ENCODE data around the gene PATJ. TPM values are rescaled to one million over a fixed set of nuclear protein-coding genes. Genes with fewer than 3 reads are reported as not detected.

The PATJ gene
- total RNA-seq, 1 experiment from 2014 or later, result 48.8 TPM

GRCh38 chr1:61981870-61982660 is 239.8 kb downstream of the PATJ start:
- no peak for ATAC-seq
- no peak overlapping the region for H3K9ac ChIP-seq (ENCODE audit: low read length)

GRCh38 chr1:61983236-61983635 is 241.0 kb downstream of the PATJ start:
- Histone ChIP-seq H3K9ac (ENCODE audit: low read length) (no peak overlapping the region), H3K27ac (ENCODE audit: low read depth, low read length) (no peak overlapping the region), H3K4me1 (ENCODE audit: control insufficient read depth in 1 of 2, insufficient read depth in 2 of 2, low read length in 2 of 2) (no peaks in the 10 kb centered on the region), H3K4me3 (replicated peaks in 1 of 2; ENCODE audit: low read depth in 1 of 2, low read length in 2 of 2) (no peak overlapping the region), H3K4me2 (ENCODE audit: low read length) (no peak overlapping the region), H2AFZ (ENCODE audit: low read depth, low read length, poor library complexity, severe bottlenecking) (no peak overlapping the region), H3K36me3 (ENCODE audit: control insufficient read depth in 1 of 2, insufficient read depth in 2 of 2, low read length in 2 of 2) (no peaks in the 10 kb centered on the region), H3K27me3 (ENCODE audit: insufficient read depth, low read length) (no peaks in the 10 kb centered on the region), H4K20me1 (ENCODE audit: insufficient read depth) (no peaks in the 10 kb centered on the region), H3K9me3 (ENCODE audit: control insufficient read depth in 1 of 2, insufficient read depth in 1 of 2, low read depth in 1 of 2, low read length in 2 of 2) (no peaks in the 10 kb centered on the region), H3K9me2 (ENCODE audit: insufficient read depth) (no peaks in the 10 kb centered on the region), H3K79me2 (ENCODE audit: insufficient read depth, low read length) (no peaks in the 10 kb centered on the region)
- DNase-seq (ENCODE audit: low read depth, low spot score) (no peak), ATAC-seq (no peak)
- ChIA-PET RAD21 (ENCODE audit: low non-redundant PET in 1 of 2, low total read pairs in 2 of 2, uncharacterized antibody in 2 of 2, unreplicated experiment in 2 of 2) (no interaction called here), CTCF (no interaction called here), POLR2A (no interaction called here)
- intact Hi-C loops (cut with micrococcal nuclease), result no loop called here
- BruUV-seq (replicated peaks), result no TSS peak
- TF ChIP-seq ATF3 (IDR thresholded peaks at IDR 0.05) (no peak), REST (IDR thresholded peaks at IDR 0.05; ENCODE audit: low read depth) (no peak), ZFX (IDR thresholded peaks at IDR 0.05) (no peak), EZH2phosphoT487 (IDR thresholded peaks at IDR 0.05; ENCODE audit: borderline replicate concordance) (no peak), JUND (IDR thresholded peaks at IDR 0.05) (no peak), ZBTB33 (IDR thresholded peaks at IDR 0.05; ENCODE audit: extremely low read depth, insufficient replicate concordance, low read length) (no peak), MAX (IDR thresholded peaks at IDR 0.05) (no peak), POLR2A (IDR thresholded peaks at IDR 0.05; ENCODE audit: borderline replicate concordance, extremely low read depth, insufficient read depth, insufficient read length) (no peak), FOSL1 (IDR thresholded peaks at IDR 0.05; ENCODE audit: low read depth) (no peak), YY1 (IDR thresholded peaks at IDR 0.05; ENCODE audit: extremely low read depth, insufficient replicate concordance, low read depth, low read length) (no peak), TCF7L2 (IDR thresholded peaks at IDR 0.05; ENCODE audit: borderline replicate concordance, extremely low read depth, insufficient read depth, insufficient read length) (no peak), ELF1 (IDR thresholded peaks at IDR 0.05; ENCODE audit: borderline replicate concordance, low read depth) (no peak), CEBPB (IDR thresholded peaks at IDR 0.05; ENCODE audit: low read depth) (no peak), RAD21 (IDR thresholded peaks at IDR 0.05; ENCODE audit: low read depth) (no peak)

More at GRCh38 chr1:61981870-61982660, 239.8 kb downstream of the PATJ start:
- Histone ChIP-seq H2AFZ (ENCODE audit: low read depth, low read length, poor library complexity, severe bottlenecking) (no peak overlapping the region), H3K9me2 (ENCODE audit: insufficient read depth) (no peaks in the 10 kb centered on the region), H3K4me1 (ENCODE audit: control insufficient read depth in 1 of 2, insufficient read depth in 2 of 2, low read length in 2 of 2) (no peaks in the 10 kb centered on the region), H3K27ac (ENCODE audit: low read depth, low read length) (no peak overlapping the region), H3K79me2 (ENCODE audit: insufficient read depth, low read length) (no peaks in the 10 kb centered on the region), H3K27me3 (ENCODE audit: insufficient read depth, low read length) (no peaks in the 10 kb centered on the region), H3K4me3 (replicated peaks in 1 of 2; ENCODE audit: low read depth in 1 of 2, low read length in 2 of 2) (no peak overlapping the region), H3K36me3 (ENCODE audit: control insufficient read depth in 1 of 2, insufficient read depth in 2 of 2, low read length in 2 of 2) (no peaks in the 10 kb centered on the region), H4K20me1 (ENCODE audit: insufficient read depth) (no peaks in the 10 kb centered on the region), H3K4me2 (ENCODE audit: low read length) (no peak overlapping the region), H3K9me3 (ENCODE audit: control insufficient read depth in 1 of 2, insufficient read depth in 1 of 2, low read depth in 1 of 2, low read length in 2 of 2) (no peaks in the 10 kb centered on the region)
- CTCF ChIA-PET, result no interaction called here
- intact Hi-C loops (cut with micrococcal nuclease), result no loop called here
- TF ChIP-seq CBX3 (IDR thresholded peaks at IDR 0.05; ENCODE audit: low read depth), result no peak
- TF ChIP-seq JUND (IDR thresholded peaks at IDR 0.05), result no peak
- POLR2A ChIA-PET, result no interaction called here
- no TSS peak for BruUV-seq (replicated peaks)
- DNase-seq (ENCODE audit: low read depth, low spot score), result no peak
- RAD21 ChIA-PET (ENCODE audit: low non-redundant PET in 1 of 2, low total read pairs in 2 of 2, uncharacterized antibody in 2 of 2, unreplicated experiment in 2 of 2), result no interaction called here
